ENCODE results near the gene KIF20A.

GRCh38 chr5:138212828-138213160, 33.9 kb downstream of the KIF20A start:
- TF ChIP-seq, protein P1, sequence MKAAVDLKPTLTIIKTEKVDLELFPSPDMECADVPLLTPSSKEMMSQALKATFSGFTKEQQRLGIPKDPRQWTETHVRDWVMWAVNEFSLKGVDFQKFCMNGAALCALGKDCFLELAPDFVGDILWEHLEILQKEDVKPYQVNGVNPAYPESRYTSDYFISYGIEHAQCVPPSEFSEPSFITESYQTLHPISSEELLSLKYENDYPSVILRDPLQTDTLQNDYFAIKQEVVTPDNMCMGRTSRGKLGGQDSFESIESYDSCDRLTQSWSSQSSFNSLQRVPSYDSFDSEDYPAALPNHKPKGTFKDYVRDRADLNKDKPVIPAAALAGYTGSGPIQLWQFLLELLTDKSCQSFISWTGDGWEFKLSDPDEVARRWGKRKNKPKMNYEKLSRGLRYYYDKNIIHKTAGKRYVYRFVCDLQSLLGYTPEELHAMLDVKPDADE (IDR thresholded peaks at IDR 0.05), result no peak
- TF ChIP-seq CTCF (conservative IDR thresholded peaks at IDR 0.05; ENCODE audit: low read depth in 2 of 2), result no peak
- TF ChIP-seq JUNB (IDR thresholded peaks at IDR 0.05; ENCODE audit: unreplicated experiment), result no peak
- no peak for TF ChIP-seq EZH2phosphoT487 (IDR thresholded peaks at IDR 0.05; ENCODE audit: unreplicated experiment)
- TF ChIP-seq ZNF114 (CRISPR knock-in tag; IDR thresholded peaks at IDR 0.05), result no peak
- TF ChIP-seq POLR2AphosphoS5 (IDR thresholded peaks at IDR 0.05; ENCODE audit: low read depth), result no peak
- TF ChIP-seq EZH2 (IDR thresholded peaks at IDR 0.05; ENCODE audit: low read depth, unreplicated experiment), result no peak
- no peak for TF ChIP-seq CREB1 (CRISPR knock-in tag; IDR thresholded peaks at IDR 0.05; ENCODE audit: low read depth)
- no peak for TF ChIP-seq REST (IDR thresholded peaks at IDR 0.05; ENCODE audit: unreplicated experiment)
- no peak for TF ChIP-seq ZNF331 (CRISPR knock-in tag; IDR thresholded peaks at IDR 0.05; ENCODE audit: low read depth)
